ENCODE measurements around the gene NXF2B.
"Not testable (repeated sequence)": the region's sequence is repeated elsewhere in the genome, so short reads cannot be mapped to it uniquely, and the experiment has no call there.

NXF2B gene

GRCh38 chrX:102439908-102440307, at the start of gene NXF2B:
Gene NXF2B, minus strand, starts transcription at chrX:102440008. Its CDS starts 59,972 bp downstream, at chrX:102380036.
- not testable (repeated sequence) for H3K4me1 Mint-ChIP-seq, H3K9me3 Mint-ChIP-seq, ATAC-seq

GRCh38 chrX:102478765-102479164, 39.0 kb upstream of the NXF2B start:
- H3K36me3 Mint-ChIP-seq; H3K9me3 Mint-ChIP-seq; H3K4me3 Mint-ChIP-seq; H3K4me1 Mint-ChIP-seq; ATAC-seq; DNase-seq (ENCODE audit: low spot score in 2 of 2); H3K27ac Mint-ChIP-seq: not testable (repeated sequence)

More at GRCh38 chrX:102439908-102440307, at the start of gene NXF2B:
- not testable (repeated sequence) for H3K36me3 Mint-ChIP-seq; DNase-seq (ENCODE audit: low spot score in 2 of 2); H3K27ac Mint-ChIP-seq; H3K4me3 Mint-ChIP-seq

- H3K36me3 Mint-ChIP-seq; H3K4me1 Mint-ChIP-seq; H3K4me3 Mint-ChIP-seq; ATAC-seq; H3K27ac Mint-ChIP-seq; DNase-seq (ENCODE audit: low spot score in 2 of 2); H3K9me3 Mint-ChIP-seq: not testable (repeated sequence)
Measured at GRCh38 chrX:102471762-102472220, 32.0 kb upstream of the NXF2B start, which contains the start of gene TCP11X2. Gene TCP11X2, minus strand, starts transcription at chrX:102471812.

- H3K9me3 Mint-ChIP-seq; H3K27ac Mint-ChIP-seq; H3K4me3 Mint-ChIP-seq; H3K4me1 Mint-ChIP-seq; H3K36me3 Mint-ChIP-seq; DNase-seq (ENCODE audit: low spot score in 2 of 2); ATAC-seq: not testable (repeated sequence)
Measured at GRCh38 chrX:102470215-102470614, 30.4 kb upstream of the NXF2B start.

GRCh38 chrX:102458615-102459014, 18.8 kb upstream of the NXF2B start:
- not testable (repeated sequence) for H3K27ac Mint-ChIP-seq; H3K4me1 Mint-ChIP-seq; DNase-seq (ENCODE audit: low spot score in 2 of 2); H3K4me3 Mint-ChIP-seq; H3K36me3 Mint-ChIP-seq; H3K9me3 Mint-ChIP-seq; ATAC-seq

GRCh38 chrX:102414493-102414892, 25.3 kb downstream of the NXF2B start:
- not testable (repeated sequence) for ATAC-seq; H3K9me3 Mint-ChIP-seq; H3K27ac Mint-ChIP-seq; H3K4me1 Mint-ChIP-seq; DNase-seq (ENCODE audit: low spot score in 2 of 2); H3K4me3 Mint-ChIP-seq; H3K36me3 Mint-ChIP-seq

GRCh38 chrX:102345916-102346315, 93.9 kb downstream of the NXF2B start:
- H3K27ac Mint-ChIP-seq = no peak overlapping the region
- no peak overlapping the region for H3K4me3 Mint-ChIP-seq
- H3K9me3 Mint-ChIP-seq = no peaks in the 10 kb centered on the region
- H3K36me3 Mint-ChIP-seq = no peaks in the 10 kb centered on the region
- no peak for ATAC-seq
- peak; percentile 23 to 74 for DNase-seq (ENCODE audit: low spot score in 2 of 2)
- H3K4me1 Mint-ChIP-seq = no peaks in the 10 kb centered on the region

- no peak overlapping the region for H3K27ac Mint-ChIP-seq
- no peaks in the 10 kb centered on the region for H3K4me1 Mint-ChIP-seq
- no peak overlapping the region for H3K4me3 Mint-ChIP-seq
- DNase-seq (ENCODE audit: low spot score in 2 of 2) = no peak
- no peak for ATAC-seq
- no peaks in the 10 kb centered on the region for H3K36me3 Mint-ChIP-seq
- no peaks in the 10 kb centered on the region for H3K9me3 Mint-ChIP-seq
Measured at GRCh38 chrX:102341867-102342266, 97.9 kb downstream of the NXF2B start.

GRCh38 chrX:102339312-102340298, 100.2 kb downstream of the NXF2B start:
- DNase-seq (ENCODE audit: low spot score in 2 of 2) (no peak), ATAC-seq (peak; percentile 57)
- H3K4me1 Mint-ChIP-seq = no peaks in the 10 kb centered on the region
- H3K27ac Mint-ChIP-seq = no peak overlapping the region
- no peak overlapping the region for H3K4me3 Mint-ChIP-seq
- H3K36me3 Mint-ChIP-seq = no peaks in the 10 kb centered on the region
- H3K9me3 Mint-ChIP-seq = no peaks in the 10 kb centered on the region

- Mint-ChIP-seq H3K9me3 (no peaks in the 10 kb centered on the region), H3K27ac (no peak overlapping the region), H3K36me3 (no peaks in the 10 kb centered on the region), H3K4me3 (no peak overlapping the region), H3K4me1 (no peaks in the 10 kb centered on the region)
- ATAC-seq (no peak), DNase-seq (ENCODE audit: low spot score in 2 of 2) (no peak)
Measured at GRCh38 chrX:102338162-102338561, 101.6 kb downstream of the NXF2B start.
